GM12891 (cell line): Measurements from ENCODE around the gene OTUB1.

Source experiments
- POLR2A ChIP-seq: IDR thresholded peaks from 2 replicates; pipeline ENCODE4 v1.6.1; 2011; ENCODE audit warnings: low read depth, low read length, control low read depth
- POLR2AphosphoS5 ChIP-seq: IDR thresholded peaks from 2 replicates; pipeline ENCODE4 v1.6.1; 2011; ENCODE audit warnings: low read depth, low read length, control low read depth

GRCh38 chr11:64007160-64007628 is 21.0 kb downstream of the OTUB1 start:
- TF ChIP-seq POLR2AphosphoS5 (no peak), POLR2A (no peak)
